Activated CD4-positive, CD25-positive, alpha-beta regulatory T cell treated with anti-CD3 and anti-CD28 coated beads, Interleukin-2, amount 50 U/mL, for 24 hours (primary cell): ENCODE data around the gene LRFN2.

Experiments
- ATAC-seq, 2 donors: fragments of 150-1000 bp; cut with Tn5 transposase; one replicate each; pipeline ENCODE4 v1.10.0; 2021; ENCODE audit warnings: mild to moderate bottlenecking in 1 of 2, moderate library complexity in 1 of 2

Gene LRFN2

DNA sequence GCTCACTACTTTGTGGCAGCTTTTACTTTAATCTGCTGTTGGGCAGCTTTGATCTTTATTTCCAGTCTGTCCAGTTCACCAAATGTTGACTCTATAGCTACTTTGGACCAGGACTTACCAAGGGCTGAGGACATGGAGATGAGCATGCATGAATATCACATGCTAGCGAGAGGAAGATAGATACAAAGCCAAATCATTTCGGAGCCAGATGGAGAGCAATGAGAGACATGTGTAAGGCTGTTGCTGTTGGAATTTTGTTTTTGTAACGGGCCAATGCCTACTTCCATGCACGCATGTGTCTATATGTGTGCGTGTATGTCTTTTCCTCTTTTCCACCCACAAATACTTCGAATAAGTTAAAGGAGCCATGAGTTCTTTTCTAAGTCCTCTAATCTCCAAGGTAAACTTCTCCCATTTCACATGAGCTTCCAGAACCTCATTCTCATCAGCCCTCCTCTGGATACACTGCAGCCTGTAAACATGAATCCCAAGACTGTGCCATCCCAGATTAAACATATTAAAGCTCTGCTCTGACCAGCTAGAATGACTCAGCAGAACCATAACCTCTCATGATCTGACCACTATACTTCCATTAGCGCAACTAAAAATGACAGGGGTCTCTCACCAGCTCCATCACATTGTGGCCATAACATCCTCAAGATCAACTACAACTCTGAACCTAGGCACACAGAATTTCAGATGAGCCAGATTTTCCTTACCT lies 160.7 kb downstream of the LRFN2 start:
- ATAC-seq = no peak

GRCh38 chr6:40425192-40425919 lies 161.8 kb downstream of the LRFN2 start:
- no peak for ATAC-seq

- no peak for ATAC-seq
Observed at GRCh38 chr6:40422046-40422445, 165.1 kb downstream of the LRFN2 start.

DNA sequence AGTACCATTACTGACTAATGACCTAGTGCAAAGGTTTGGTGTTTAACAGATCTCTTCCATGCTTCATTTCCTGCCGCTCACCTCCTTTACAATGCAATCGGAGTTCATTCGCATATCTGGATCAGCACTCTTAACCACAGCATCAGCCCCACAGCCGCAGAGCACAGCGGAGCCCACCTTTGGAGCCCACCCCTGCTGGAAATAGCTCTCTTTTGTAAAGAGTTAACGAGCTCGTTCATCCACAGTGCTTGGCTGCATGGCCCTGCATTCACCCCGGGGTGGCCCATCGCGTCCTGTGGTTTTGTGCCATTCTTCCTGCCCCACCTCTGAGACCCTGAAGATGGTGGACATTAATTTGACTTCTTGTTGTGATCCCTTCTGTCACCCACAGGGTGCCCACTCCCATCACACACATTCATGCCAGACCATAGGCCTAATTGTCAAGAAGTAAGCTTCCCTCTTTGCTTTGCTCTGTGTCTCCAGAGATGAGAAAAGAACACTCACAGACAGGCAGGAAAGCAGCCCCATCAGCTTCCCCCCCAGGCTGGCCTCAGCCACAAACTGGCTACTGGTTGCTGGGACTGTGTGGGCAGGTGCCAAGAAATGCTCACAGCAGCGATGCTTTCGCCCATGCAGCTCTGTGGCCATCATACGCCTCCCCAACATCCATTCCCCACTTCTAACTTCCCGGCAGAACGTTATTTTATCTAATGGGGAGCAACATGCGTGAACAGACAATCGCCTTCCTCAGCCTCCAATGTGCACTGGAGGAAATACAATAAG lies 167.0 kb downstream of the LRFN2 start:
- no peak for ATAC-seq

GRCh38 chr6:40419377-40419776 lies 167.8 kb downstream of the LRFN2 start:
- ATAC-seq = no peak

DNA sequence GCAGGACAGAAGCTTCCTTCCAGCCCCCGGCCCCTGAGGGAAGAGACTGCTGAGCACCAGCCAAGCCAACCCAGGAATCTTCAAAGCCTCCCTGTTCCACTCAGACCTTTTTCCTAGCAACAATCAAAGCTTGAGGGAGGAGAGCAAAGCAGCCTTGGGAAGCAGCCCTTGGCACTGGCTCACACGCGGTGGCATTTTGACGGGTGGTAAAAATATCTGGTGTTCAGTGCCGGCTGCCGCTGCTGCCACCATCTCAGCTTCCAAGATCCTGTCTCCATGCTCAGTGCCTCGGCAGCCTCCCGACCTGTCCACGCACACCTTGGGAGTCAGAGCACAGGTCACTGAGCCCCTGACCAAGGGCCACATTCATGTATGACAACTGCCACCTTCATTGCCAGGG lies 170.1 kb downstream of the LRFN2 start:
- no peak for ATAC-seq

DNA sequence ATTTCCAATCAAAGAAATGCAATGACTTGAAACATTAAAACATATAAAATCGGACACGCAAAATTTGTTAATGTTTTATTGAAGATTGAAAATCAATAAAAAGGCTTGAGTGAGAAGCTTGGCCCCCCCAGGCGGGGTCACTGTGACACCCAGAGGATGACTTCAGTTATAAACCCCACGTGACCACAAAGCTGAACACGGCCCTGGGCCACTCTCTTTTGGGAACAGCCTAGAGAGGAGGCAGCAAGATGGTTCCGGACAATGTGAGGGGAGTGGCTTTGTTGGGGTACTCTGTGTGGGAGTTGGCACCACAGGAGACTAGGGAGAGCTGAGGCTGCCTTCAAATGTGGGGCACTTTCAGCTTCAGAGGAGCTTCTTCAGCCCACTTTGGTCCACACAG lies 172.5 kb downstream of the LRFN2 start:
- no peak for ATAC-seq

DNA sequence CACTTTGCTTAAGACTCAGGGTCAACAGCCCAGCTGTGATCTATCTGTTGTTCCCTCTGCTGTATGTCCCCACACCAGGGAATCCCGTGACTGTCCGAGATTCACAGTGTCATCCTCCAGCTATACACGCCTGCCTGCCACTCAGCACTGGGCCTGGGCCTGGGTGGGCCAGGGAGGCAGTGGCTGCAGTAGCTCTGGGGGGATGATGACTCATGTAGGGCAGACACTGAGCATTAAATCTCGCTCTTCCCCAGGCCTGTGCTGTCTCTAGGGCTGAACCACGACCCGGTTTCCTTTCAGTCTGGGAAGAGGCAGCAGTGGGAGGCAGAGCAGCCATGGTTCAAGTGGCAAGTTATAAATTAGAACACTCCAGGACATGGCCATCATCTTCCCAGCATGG lies 173.9 kb downstream of the LRFN2 start:
- ATAC-seq = no peak

- ATAC-seq = no peak
Observed at GRCh38 chr6:40411881-40412280, 175.3 kb downstream of the LRFN2 start.

DNA sequence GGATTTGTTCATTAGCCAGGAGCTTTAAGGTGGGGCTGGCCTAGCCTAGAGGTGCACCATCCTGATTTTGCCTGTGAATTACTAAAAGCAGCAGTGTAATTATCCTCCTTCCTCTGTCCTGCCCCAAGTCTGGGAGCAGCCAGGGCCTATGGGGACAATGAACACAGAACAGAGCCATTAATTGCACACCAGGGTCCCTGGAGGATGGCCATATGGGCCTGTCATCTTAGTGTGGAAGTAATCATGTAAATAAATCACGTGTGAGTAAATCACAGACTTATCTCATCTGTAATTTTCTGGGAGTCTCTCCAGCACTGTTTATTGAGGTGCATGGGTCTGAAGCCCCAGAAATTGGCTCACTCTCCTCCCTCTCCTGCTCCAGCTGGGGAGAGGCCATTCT lies 176.3 kb downstream of the LRFN2 start:
- no peak for ATAC-seq

DNA sequence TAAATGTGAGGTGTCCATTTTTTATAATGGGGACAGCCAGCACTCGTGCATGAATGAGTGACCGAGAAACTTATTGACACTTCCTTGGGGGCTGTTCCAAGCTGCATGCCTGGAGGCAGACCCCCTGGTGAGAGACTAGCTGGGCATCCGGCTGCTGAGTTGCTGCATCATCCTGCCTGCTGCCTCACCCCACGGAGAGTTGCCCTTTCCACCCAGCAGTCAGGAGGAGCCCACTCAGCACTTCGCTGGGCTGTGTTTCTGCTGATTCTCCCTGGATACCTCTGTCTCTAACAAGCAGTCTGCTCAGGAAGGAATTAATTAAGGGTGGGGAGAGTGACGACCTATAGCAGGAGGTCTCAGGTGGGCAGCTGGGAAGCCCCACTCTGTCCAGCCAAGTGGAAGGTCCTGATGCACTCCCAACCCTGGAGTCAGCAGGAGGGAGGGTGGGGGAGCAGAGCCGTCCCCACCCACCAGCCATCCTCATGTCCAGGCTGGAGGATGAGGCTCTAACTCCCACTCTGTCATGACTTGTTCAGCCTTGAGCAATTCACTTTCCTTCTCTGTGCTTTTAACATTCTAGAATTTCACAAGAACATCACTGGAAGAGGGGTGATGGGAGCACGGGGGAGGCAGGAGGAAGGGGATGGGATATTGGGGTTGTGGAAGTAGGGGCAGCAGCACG lies 177.3 kb downstream of the LRFN2 start:
- no peak for ATAC-seq

DNA sequence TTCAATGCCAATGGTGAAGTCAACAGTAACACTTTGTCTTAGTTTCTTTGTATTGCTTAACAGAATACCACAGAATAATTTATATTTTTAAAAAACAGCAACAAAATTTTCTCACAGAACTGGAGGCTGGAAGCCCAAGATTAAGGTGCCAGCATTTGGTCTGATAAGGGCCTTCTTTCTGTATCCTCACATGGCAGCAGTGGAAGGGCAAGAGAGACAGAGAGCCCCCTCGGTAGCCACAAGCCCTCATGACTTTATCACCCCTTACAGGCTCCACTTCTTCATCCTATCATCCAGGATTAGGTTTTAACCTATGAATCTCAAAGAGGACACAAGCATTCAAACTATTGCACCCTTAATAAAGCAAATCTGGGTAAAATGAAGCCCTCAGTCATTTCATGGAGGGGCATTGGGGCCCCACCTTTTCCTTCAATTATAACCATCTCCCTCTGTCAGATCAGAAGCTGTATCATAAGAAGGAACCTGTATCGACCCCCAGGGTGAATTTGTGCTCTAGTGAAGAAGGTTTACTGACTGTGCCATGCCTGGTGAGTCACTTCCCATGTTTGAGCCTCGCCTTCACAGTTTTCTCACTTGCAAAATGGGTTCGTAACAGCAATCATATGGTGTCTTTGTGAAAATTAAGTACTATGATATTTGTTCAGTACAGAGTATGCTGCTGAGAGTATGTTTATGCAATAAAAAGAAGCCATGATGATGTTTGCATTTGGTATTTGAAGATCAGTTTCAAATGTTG lies 178.2 kb downstream of the LRFN2 start:
- no peak for ATAC-seq

DNA sequence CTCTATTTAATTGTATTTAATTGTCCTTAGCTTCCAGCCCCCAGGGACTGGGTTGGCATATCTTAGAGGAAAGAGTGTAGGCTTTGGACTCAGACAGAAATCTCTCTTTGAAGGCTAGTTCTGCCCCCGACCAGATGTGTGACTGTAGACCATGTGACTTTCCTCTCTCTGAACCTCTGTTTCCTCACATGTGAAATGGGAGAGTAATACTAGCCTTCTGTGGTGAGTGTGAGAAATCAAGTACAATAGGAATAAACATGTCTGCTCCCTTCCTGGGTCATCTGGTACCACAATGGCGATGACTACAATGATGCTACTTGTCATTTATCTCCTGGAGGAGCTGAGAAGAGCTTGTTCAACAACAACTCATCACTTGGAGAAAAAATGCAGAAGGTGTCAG lies 179.9 kb downstream of the LRFN2 start:
- no peak for ATAC-seq

DNA sequence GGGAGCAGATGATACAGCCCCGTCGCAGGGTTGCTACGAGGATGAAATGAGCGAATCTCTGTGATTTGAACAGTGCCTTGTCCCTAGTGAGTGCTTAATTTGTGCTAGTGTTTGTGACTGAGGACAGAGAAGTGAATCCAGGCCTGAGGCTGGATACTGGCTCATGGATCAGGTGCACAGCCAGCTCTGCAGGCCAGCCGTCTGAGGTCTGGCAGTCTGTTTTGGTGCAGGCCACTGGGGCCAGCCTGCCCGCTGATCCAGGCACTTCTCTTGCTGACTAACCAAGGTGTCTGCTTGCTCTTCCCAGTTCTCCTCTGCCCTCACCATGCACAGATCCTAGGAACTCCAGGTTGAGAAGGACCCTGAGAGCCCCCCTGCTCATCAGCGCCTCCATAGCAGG lies 181.0 kb downstream of the LRFN2 start:
- no peak for ATAC-seq

DNA sequence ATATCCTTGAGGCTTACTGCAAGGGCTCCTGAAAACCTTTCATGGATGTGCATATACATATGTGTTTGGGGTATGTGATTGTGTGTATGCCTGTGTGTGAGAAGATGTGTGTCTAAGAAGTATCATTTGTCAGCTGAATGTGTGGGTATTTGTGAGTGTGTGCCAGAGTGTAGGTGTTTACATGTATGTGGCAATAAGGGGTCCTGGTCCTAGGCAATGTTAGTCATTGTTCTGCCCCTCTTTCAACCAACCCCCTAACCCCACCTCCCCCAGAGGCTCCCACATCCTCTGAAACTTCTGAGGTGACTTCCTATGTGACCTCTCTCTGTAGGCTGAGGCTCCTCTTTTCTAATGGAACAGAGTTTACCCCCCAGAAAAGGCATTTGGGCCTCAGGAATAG lies 186.4 kb downstream of the LRFN2 start:
- ATAC-seq = no peak

DNA sequence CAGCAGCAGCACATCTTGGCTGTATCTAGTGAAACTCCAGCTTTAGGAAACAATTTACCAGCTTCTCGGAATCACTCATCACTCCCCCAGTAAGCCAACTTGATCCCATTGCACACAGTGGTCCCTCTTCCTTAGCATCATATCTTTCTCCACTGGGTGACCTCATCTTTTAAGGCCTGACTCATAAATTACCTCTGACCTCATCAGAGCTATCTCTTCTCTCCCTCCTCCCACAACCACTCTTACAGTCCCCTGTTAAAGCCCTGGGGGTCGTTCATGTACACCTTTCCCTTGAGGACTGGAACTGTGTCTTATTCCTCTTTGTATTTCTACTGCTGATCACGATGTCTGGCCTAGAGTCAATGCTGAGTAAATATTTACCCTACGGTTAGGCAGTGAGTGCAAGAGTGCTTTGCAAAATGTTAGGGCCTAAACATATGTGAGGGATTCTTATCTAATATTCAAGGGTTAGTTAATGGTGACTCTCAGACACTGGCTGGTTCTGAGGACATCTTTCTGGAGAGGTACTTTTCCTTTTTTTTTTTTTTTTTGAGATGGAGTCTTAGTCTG lies 187.2 kb downstream of the LRFN2 start:
- ATAC-seq = no peak

DNA sequence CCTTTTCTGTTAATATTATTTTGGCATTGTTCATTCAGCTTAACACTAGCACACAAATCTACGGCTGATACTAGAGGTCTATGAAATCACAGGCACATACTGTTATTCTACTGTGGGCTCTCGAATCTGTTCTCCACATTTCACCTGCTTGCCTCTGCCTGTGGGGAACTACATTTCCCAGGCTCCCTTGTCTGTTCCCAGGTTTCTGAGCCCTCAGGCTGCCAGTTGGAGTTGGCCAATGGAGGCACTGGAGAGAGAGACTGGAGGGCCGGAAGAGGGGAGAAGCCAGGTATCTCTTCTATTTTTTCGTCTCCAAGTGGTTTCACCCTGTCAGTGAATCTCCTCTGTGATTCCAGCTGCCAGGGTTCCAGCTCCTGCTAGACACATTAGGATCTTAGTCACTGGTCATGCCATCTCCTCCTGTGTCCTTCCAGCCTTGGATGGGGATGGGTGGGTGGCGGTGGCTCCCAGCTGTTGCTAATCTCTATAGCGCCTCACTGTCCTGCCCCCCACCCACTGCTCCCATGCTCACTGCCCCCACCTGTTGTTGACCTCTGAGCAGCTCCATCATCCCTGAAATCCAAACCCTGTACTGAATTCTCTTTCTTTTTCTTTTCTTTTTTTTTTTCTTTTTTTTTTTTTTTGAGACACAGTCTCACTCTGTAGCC lies 188.2 kb downstream of the LRFN2 start:
- ATAC-seq = no peak

DNA sequence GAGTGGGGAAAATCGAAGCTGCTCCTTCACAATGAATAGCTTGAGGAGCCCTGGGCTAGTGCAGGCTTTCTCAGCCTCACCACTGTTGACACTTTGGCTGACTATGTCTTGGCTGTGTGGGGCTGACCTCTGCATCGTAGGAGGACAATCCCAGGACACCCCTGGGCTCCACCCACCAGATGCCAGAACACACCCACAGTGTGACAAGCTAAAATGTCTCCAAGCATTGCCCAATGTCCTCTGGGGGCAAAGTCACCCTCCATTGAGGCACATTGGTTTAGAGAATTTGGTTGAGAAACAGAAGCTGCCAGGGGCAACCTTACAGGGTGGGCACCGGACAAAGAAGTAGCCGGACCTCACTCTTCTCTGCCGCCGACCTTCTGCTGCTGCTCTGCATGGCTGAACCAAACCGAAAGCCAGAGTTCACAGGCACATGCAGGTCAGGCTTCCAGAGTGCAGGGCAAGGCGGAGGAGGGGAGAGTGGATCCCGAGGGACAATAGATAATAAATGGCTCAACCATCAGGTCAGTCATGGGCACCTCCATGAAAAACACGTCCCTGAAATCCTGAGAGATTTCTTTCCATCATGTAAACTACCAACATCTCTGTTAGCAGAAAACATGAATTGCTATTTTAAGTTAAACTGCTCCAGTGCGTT lies 189.0 kb downstream of the LRFN2 start:
- ATAC-seq = no peak

- ATAC-seq = no peak
Observed at GRCh38 chr6:40397287-40398033, 189.7 kb downstream of the LRFN2 start.

- ATAC-seq = no peak
Observed at GRCh38 chr6:40395698-40396076, 191.5 kb downstream of the LRFN2 start.
